Hematopoietic multipotent progenitor cell treated with erythropoietin and hydrocortisone succinate and interleukin-3 and kit ligand, for 8 days (in vitro differentiated cells): Measurements from ENCODE around the gene GPR15LG.
"Not testable (repeated sequence)": the region's sequence is repeated elsewhere in the genome, so short reads cannot be mapped to it uniquely, and the experiment has no call there.

Experiments used
- DNase-seq: peaks from one replicate; pipeline ENCODE4 v3.0.0-alpha.2; 2015

Gene GPR15LG

DNA sequence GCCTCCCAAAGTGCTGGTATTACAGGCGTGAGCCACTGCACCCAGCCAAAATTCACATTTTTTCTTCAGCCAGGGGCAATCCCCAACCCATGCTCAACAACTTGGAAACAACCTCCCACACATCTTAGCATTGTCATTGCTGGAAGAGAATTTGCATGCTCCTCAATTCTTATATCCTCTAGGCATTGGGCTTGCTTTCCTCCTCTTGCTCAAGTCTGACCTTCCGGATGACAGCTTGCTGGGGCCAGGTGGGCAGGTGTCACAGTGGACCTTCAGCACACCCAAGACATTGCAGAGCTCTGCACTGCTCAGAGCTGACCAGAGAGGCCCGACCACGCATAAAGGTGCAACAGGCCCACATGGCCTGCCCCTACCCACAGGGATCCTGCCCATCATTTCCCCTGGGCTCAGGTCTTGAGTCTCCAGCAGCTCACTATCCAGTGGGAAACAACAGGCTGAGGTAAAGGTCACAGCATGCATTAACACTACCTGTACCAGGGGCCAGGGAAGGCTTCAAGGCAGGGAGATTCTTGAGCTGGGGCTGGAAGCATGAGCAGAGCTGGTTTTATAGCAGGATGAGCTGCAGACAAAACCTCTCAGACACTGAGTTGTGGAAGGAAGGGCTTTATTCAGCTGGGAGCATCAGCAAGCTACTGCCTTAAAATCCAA, 6.8 kb upstream of the GPR15LG start:
- DNase-seq, result no peak

DNA sequence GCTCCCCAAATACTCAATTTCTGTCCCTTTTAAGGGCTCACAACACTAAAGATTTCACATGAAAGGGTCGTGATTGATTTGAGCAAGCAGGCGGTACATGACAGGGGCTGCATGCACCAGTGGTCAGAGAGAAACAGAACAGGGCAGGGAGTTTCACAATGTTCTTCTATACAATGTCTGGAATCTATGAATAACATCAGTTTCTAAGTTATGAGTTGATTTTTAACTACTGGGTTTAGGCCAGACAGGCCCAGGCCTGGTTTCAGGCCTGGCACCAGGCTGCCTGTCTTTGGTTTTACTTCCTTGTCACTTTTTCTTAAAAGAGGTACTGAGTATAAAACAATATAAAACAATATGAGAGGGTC, 6.3 kb upstream of the GPR15LG start:
- not testable (repeated sequence) for DNase-seq

DNA sequence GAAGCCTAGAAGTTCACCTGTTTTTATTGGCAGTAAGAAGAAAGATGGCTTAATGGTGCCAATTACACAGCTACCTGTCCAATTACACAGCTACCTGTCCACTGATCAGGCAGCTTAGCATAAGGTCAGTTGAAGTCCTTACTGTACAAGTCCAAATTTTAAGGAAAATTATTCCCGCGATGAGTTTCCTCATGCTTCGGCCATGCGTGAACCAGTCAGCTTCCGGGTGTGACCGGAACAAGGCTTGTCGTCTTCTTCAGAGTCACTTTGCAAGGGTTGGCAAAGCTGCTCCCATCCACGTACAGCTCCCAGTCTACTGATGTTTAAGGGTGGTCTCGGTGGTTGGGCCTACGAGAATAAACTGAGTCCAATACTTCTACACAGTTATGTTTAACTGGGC, 5.2 kb upstream of the GPR15LG start:
- DNase-seq, result not testable (repeated sequence)

DNA sequence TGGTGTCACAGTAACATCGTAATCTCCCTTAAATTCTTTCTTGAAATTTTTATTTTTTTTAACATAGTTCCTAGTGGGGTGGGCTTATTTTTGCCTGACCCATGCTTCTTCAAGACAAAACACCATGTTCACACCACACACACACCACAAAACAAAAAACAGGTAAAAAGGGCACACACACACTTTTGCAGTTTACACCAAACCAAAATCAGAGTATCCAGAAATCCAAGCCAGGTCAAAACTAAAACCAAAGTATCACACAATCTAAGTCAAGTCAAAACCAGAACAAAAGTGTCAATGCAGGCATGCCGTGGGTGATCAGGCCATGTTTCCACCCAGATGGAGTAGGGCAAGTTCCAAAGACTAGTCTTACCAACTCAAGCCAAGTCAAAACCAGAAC, 2.4 kb upstream of the GPR15LG start:
- not testable (repeated sequence) for DNase-seq

DNA sequence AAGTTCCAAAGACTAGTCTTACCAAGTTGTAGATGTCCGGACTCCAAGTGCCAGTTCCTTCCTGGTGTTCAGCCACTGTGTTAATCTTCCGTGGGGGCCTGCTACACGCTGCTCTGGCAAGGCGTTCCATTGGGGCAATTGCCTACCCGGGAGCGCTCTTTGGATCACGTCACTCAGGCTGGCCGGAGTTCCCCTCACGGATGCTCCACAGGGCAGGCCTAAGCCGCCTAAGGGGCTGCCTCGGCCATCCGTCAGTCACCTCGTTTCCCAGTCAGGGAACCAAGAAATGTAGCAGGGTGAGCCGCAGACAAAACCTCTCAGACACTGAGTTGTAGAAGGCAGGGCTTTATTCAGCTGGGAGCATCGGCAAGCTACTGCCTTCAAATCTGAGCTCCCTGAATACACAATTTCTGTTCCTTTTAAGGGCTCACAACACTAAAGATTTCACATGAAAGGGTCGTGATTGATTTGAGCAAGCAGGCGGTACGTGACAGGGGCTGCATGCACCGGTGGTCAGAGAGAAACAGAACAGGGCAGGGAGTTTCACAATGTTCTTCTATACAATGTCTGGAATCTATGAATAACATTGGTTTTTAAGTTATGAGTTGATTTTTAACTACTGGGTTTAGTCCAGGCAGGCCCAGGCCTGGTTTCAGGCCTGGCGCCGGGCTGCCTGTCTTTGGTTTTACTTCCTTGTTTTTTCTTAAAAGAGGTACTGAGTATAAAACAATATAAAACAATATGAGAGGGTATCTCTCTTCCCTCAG, 1.7 kb upstream of the GPR15LG start:
- DNase-seq, result not testable (repeated sequence)

DNA sequence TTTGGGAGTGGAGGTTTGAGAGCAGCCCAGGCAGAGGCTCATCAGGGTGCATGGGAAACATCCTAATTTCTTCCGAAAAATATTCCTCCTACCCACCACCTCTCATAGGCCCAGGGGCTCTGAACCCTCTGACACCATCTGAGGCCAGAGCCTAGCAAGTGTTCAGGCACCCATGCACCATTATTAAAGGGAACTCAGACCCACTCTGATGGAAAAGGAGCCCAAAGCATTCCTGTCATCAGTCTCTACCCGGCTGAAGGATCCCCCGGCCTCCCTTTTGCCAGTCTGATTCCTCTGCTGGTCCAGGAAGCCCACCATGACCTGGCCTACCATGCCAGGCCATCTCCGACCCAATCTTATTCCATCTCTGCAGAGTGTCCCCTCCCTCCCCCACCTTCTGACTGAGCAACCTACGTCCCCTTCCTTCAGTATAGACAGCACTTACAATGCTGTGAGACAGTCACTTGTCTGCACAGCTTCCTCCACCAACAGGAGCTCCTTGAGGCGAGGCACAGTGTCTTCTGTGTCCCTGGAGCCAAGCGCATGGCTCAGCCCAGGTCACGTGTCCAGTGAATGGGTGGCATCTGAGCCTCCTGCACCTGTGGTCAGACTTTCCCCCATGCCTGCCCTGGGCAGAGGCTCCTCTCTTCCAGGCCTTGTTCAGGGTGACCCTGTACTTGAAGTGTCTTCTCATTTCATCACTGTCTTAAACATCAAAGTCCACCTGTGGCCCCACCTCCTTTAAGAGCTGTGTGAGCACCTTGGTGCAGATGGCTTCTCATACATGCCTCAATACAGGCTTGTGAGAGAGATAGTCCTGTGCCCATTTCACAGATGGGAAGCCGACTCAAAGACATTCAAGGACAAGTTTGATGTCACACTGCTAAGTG, 889 bp upstream of the GPR15LG start:
- no peak for DNase-seq

DNA sequence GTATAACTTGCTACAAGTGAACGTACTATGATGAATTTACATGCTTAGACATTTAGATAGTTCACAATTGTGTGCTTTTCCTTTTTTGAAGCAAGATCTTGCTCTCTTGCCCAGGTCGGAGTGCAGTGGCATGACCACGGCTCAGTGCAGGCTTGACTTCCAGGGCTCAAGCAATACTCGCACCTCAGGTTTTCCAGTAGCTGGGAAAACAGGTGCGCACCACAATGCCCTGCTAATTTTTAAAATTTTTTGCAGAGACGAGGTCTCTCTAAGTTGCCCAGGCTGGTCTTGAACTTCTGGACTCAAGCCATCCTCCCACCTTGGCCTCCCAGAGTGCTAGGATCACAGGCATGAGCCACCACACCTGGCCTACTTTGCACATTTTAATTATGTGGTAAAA, 1.8 kb downstream of the GPR15LG start:
- DNase-seq, result no peak

DNA sequence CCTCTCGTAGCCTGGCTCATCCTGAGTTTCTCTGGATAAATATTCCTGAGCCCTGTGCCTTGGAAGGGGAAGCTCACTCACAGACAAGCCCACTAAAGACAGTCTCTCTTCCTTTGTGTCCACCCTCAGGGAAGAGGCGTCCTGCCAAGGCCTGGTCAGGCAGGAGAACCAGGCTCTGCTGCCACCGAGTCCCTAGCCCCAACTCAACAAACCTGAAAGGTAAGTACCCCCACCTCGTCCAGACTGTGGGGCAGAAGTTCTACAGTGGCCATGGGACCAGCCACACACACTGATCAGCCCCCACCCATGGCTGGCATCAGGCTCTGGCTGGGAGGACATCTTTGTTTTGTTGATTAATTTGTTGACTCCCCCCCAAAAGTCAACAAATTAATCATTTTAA, 2.8 kb downstream of the GPR15LG start:
- DNase-seq, result no peak

DNA sequence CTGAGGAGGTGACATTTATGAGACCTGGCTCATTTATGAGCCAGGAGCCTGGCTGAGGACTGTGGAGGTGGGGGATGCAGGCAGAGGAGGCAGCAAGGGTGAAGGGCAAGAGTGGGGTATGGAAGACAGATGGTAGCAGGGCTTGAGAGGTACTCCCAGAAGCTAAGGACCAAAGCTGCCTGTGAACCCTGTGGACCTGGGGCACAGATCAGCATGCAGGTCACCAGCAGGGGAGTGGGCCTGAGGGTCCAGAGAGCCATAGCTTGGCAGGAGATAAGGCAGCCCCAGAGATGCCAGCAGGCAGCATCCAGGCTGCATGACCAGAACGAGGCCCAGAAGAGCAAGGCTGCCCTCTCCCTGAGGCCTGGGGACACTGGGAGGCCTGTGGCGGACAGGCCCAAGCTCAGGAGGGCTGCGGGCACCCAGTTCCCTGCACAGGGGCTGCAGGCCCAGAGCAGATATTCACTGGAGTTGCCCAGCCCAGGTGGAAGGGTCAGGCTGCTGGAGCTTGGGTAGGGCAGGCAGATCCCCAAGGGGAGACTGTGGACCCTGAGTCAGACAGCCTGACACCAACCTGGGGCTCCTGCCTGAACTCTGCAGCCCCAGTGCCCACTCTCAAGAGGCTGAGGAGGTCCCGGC, 3.4 kb downstream of the GPR15LG start:
- DNase-seq, result no peak

DNA sequence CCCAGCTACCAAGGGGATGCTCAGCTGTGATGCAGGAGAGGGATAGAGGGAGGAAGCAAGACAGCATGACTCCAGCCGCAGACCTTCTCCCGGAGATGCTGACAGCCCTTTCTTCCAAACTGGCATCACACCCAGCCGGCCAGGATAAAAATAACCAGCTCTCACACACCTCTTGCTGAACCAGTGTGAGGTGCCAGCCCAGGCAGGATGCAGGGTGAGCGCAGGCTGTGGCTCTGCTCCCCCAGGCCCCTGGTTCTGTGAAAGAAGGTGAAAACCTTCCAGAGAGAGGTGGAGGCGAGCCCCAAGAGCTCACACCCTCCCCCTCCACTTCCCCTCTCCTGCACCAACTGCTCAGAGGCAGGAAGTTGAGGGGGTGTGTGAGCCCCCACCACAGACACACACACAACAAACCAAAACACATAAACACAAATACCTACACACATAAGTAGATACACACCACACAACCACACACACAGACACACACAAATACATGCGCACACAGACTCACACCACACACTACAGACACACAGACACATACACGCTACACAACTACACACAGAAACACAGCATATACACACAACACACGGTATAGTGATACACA, 4.0 kb downstream of the GPR15LG start:
- DNase-seq, result no peak

DNA sequence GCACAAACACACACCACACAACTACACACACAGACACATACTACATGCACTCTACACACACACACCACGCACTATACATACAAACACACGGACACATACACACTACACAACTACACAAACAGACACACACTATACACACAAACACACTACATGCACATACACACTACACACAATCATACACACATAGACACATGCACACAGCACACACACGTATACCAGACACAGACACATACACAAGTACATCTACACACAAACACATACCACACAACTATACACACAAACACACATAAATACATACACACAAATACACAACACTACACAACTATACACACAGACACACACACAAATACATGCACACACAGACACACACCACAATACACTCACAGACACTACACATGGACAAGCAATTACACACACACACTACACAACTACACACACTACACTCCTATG, 4.6 kb downstream of the GPR15LG start:
- DNase-seq, result no peak

DNA sequence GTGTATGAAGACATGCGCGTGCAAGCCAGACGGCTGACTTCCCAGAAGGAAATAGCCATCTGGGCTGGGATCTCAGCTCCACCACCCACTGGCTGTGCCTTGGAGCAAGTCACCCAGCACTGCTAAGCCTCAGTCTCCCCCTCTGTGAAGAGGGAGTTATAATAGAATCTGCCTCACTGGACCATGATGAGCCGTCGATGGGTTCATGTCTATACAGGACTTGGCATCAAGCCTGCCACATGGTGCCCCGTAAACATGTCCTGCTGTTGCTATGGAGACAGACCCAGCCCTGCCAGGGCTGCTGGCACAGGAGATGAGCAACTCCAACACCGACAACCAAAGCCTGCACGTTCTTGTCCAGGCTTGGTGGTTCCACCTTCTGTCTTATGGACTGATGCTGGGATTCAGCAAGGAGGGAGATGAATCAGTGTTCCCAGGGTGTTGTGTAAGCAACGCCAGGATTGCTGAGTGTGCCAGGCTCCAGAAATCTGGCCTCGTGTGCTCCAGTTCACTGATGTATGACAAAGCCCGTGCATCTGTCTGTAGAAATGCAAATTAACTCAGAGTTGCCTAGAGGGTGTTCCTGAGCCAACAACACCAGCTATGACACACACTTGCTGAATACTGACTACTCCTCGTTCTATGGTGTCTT, 5.6 kb downstream of the GPR15LG start:
- no peak for DNase-seq

DNA sequence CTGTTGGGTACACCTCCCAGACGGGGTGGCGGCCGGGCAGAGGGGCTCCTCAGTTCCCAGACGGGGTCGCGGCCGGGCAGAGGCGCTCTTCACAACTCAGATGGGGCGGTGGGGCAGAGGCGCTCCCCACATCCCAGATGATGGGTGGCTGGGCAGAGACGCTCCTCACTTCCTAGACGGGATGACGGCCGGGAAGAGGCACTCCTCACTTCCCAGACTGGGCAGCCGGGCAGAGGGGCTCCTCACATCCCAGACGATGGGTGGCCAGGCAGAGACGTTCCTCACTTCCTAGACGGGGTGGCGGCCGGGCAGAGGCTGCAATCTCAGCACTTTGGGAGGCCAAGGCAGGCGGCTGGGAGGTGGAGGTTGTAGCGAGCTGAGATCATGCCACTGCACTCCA, 6.8 kb downstream of the GPR15LG start:
- not testable (repeated sequence) for DNase-seq

DNA sequence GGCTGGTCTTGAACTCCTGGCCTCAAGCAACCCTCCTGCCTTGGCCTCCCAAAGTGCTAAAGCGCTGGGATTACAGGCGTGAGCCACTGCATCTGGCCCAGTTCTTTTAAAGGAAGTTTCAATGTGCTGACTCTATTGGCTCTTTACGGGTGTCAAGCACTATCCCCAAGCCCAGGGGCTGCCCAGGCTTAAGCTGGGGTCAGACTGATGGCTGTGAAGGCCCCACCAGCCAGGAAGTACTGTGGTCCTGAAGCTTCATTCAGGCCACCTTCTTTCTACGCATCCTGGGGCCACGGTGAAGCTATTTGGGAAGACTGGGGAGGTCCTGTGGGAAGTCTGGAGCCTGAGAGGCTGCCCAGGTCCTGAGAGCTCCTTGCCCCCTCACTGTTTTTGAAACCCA, 8.0 kb downstream of the GPR15LG start:
- DNase-seq, result no peak

DNA sequence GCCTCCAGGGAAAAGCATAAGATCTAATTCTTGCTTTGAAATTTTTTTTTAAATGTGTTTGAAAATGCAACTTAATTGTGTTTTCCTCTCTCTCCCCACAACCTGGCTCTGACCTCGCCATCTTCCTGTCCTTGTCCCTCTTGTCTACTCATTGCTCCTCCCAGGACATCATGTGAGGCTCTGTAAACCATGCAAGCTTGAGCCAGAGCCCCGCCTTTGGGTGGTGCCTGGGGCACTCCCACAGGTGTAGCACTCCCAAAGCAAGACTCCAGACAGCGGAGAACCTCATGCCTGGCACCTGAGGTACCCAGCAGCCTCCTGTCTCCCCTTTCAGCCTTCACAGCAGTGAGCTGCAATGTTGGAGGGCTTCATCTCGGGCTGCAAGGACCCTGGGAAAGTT, 10.9 kb downstream of the GPR15LG start:
- DNase-seq, result no peak

DNA sequence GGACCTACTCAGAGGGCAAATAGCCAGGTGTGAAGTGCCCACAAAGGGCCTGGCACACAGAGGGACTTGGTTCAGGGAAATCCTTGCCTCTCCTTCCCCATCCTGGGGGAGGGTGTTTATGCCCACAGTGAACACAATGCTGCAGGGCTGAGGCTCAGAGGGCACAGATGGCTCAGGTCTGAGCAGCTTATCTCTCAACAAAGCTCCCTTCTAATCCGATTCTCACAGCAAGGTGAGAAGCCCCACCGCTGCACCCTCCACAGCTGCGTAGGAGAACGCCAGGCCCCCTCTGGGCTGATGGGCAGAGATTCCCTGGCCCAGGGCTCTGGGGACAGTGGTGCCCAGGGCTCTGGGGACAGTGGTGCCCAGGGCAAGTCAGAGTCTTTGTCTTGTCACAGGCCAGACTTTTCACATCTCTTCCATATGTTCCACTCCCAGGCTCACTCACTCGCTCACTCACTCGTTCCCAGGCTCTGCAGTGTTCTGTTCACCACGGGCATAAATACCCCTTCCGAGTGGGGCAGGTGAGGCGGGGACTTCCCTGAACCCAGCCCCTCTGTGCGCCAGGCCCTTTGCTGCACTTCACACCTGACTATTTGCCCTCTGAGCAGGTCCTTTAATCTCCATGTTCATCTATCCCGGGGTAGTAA, 12.1 kb downstream of the GPR15LG start:
- DNase-seq, result no peak

DNA sequence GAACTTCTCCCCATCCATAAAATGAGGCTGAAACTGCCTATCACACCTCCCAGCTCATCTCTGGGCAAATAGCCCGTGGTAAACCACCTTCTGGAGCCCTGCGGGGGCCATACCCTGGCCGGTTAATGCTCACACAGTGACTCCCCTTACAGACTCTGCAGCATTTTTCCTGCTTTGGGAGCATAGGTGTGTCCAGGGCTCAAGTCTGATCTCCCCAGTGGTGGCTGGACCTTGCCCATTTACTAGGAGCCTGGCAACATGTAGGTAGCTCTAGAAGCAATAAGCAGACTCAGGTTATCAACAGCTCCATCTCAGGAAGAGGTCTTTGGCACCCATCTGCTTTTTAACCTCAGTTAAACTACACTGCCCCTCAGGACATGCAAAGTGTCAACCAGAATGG, 15.2 kb downstream of the GPR15LG start:
- DNase-seq, result no peak

DNA sequence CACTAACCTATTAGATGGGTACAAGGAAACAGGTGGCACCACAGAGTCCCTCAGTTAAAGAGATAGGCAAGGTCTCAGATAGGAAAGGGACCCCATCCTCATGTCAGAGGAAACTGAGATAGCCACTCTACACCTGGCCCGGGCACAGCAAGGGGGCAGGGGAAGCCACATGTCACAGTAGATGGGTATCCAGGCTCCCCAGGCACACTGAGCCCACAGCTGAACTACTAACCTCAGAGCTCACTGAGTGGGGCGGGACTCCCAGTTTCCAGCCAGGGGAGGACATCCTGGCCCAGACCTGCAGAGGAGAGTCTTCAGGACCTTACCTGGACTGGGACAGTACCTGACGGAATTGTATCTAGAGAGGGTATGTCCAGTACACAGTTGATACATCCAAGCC, 17.0 kb downstream of the GPR15LG start:
- no peak for DNase-seq

DNA sequence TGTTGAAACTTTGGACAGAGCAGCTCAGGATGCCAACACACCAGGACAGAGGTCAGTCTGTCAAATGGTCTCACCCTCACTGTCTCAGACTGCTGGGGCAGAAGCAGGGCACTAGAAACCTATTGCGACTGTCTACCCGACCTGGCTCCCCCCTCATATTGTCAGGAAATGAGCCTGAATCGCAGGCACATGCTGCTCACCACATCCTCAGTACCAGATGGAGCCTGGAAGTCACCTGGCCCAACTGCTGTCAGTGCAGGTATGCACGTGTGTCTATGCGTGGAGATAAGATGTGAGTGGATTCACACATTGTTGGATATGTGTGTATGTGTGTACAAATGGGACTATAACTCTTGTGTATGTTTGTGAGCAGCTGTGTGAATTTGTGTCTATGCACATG, 17.5 kb downstream of the GPR15LG start:
- no peak for DNase-seq

DNA sequence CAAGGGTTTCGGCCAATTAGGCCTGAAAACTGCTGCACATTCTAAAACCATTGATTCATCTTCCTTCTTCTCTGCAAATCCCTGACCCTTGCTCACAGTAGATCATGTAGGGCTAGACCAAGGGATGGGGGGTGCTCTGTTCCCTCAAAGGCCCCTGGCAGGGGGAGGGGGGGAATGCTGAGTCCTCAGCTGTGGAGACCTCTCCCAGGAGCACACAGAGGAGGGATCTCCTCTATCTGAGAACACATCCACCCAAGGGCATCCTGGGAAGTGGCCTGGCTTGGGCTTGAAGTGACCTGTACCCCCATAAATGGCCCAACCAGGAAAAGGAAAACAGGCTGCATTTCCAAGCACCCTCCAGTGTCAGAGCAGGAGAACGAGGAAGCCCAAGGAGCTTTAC, 19.7 kb downstream of the GPR15LG start:
- DNase-seq, result no peak

DNA sequence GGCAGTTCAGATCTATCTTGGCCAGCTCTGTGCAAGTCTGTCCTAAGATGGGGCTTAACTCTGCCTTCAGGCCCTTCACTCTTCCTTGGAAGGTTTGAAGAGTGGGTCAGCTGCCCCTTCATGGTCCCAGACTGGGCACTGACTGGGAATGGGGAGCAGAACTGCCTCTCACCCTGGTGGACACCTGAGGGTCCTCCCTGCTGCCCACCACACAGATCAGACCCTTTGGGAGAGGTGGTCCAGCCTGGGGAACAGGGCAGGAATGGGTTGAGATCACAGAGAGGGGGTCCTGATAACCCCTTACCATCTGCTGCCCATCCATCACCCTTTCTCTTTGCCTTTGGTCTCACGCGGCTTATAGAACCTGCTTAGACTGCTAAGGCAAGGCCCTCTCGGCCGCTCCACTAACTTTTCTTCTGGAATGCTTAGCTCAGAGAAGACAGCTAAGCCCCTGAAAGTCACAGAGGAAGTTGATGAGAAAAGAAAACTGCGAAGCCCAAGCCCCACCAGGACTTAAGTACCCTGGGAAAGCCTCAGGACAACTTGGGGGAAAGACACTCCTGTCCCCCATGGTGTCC, 20.3 kb downstream of the GPR15LG start:
- no peak for DNase-seq
